C4-2B (cell line): ENCODE results near the gene TRMT10B.

Source experiments
- ZFX ChIP-seq: fragments of 450-650 bp; IDR thresholded peaks from 2 replicates; pipeline ENCODE4 v1.6.1; 2017
- TF ChIP-seq, protein P1 (sequence below): fragments of 450-650 bp; conservative IDR thresholded peaks from 2 replicates; pipeline ENCODE4 v1.5.1; 2017; ENCODE audit warnings: mild to moderate bottlenecking

GRCh38 chr9:37788332-37788731 lies 34.7 kb downstream of the TRMT10B start:
- TF ChIP-seq, protein P1, sequence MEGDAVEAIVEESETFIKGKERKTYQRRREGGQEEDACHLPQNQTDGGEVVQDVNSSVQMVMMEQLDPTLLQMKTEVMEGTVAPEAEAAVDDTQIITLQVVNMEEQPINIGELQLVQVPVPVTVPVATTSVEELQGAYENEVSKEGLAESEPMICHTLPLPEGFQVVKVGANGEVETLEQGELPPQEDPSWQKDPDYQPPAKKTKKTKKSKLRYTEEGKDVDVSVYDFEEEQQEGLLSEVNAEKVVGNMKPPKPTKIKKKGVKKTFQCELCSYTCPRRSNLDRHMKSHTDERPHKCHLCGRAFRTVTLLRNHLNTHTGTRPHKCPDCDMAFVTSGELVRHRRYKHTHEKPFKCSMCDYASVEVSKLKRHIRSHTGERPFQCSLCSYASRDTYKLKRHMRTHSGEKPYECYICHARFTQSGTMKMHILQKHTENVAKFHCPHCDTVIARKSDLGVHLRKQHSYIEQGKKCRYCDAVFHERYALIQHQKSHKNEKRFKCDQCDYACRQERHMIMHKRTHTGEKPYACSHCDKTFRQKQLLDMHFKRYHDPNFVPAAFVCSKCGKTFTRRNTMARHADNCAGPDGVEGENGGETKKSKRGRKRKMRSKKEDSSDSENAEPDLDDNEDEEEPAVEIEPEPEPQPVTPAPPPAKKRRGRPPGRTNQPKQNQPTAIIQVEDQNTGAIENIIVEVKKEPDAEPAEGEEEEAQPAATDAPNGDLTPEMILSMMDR: no peak
- no peak for TF ChIP-seq ZFX
